Activated CD8-positive, alpha-beta memory T cell treated with anti-CD3 and anti-CD28 coated beads for 48 hours (primary cell): ENCODE measurements around the gene RFPL1.
"Not testable (repeated sequence)": the region's sequence is repeated elsewhere in the genome, so short reads cannot be mapped to it uniquely, and the experiment has no call there.

ENCODE experiments used
- DNase-seq, 3 experiments: peaks; one replicate each; pipeline ENCODE4 v3.0.0-alpha.2; 2020; ENCODE audit warnings: low read depth in 2 of 3, low spot score in 2 of 3

Gene RFPL1

GRCh38 chr22:29438283-29438682 is at the start of gene RFPL1:
Gene RFPL1 (plus strand): TSS chr22:29438583.
- not testable (repeated sequence) for DNase-seq

GRCh38 chr22:29388759-29389090 is 49.7 kb upstream of the RFPL1 start:
- DNase-seq, result no peak

- no peak for DNase-seq
Measured at GRCh38 chr22:29390270-29390669, 48.1 kb upstream of the RFPL1 start.

GRCh38 chr22:29391546-29391945 is 46.8 kb upstream of the RFPL1 start:
- DNase-seq, result no peak

- DNase-seq, result no peak
Measured at GRCh38 chr22:29393019-29393608, 45.3 kb upstream of the RFPL1 start.

GRCh38 chr22:29394931-29395581 is 43.3 kb upstream of the RFPL1 start:
- DNase-seq, result peak in 1 of 3 experiments; percentile 28

- DNase-seq, result no peak
Measured at GRCh38 chr22:29396126-29396525, 42.3 kb upstream of the RFPL1 start.

GRCh38 chr22:29397791-29398190 is 40.6 kb upstream of the RFPL1 start:
- no peak for DNase-seq

- DNase-seq, result no peak
Measured at GRCh38 chr22:29400576-29400975, 37.8 kb upstream of the RFPL1 start.

GRCh38 chr22:29401538-29401937 is 36.8 kb upstream of the RFPL1 start:
- not testable (repeated sequence) for DNase-seq

- DNase-seq, result no peak
Measured at GRCh38 chr22:29408940-29409339, 29.4 kb upstream of the RFPL1 start.

GRCh38 chr22:29411569-29412211 is 26.7 kb upstream of the RFPL1 start:
- DNase-seq, result not testable (repeated sequence)

- DNase-seq, result not testable (repeated sequence)
Measured at GRCh38 chr22:29412772-29413171, 25.6 kb upstream of the RFPL1 start.

GRCh38 chr22:29414951-29415591 is 23.3 kb upstream of the RFPL1 start:
- peak in 2 of 3 experiments; percentile 22 to 31 for DNase-seq

- DNase-seq, result not testable (repeated sequence)
Measured at GRCh38 chr22:29418704-29419103, 19.7 kb upstream of the RFPL1 start.

- DNase-seq, result no peak
Measured at GRCh38 chr22:29426476-29426875, 11.9 kb upstream of the RFPL1 start.

- no peak for DNase-seq
Measured at GRCh38 chr22:29427176-29427760, 11.1 kb upstream of the RFPL1 start.

- no peak for DNase-seq
Measured at GRCh38 chr22:29431986-29432385, 6.4 kb upstream of the RFPL1 start.

GRCh38 chr22:29433856-29434255 is 4.5 kb upstream of the RFPL1 start:
- DNase-seq, result no peak

- DNase-seq, result no peak
Measured at GRCh38 chr22:29434288-29434687, 4.1 kb upstream of the RFPL1 start.

- DNase-seq, result no peak
Measured at GRCh38 chr22:29435236-29436136, 2.9 kb upstream of the RFPL1 start.
